Measurements from ENCODE around the gene RNF31.
"Not testable (repeated sequence)": the region's sequence is repeated elsewhere in the genome, so short reads cannot be mapped to it uniquely, and the experiment has no call there.

The RNF31 gene

GRCh38 chr14:24102357-24103048 is 44.8 kb upstream of the RNF31 start:
- no peak for TF ChIP-seq CTCF (IDR thresholded peaks at IDR 0.05; ENCODE audit: insufficient read depth, low read length, missing control alignments)
- CTCF ChIA-PET, result interaction anchor here (0.9 to 1.5 kb wide), 6 partner anchors 8 to 195 kb away, joined by 3 to 10 read pairs (median 3); partner anchors contain the start of gene IRF9
- no peak for DNase-seq (ENCODE audit: low read depth, low spot score)
- POLR2A ChIA-PET, result interaction anchor here (0.7 to 3.0 kb wide), 4 partner anchors 8 to 33 kb away, joined by 3 to 15 read pairs (median 4); partner anchors contain the start of genes DCAF11, NRL and PCK2
- no peak overlapping the region for H3K4me3 ChIP-seq (ENCODE audit: low read depth, low read length)

GRCh38 chr14:24103451-24103850 is 43.8 kb upstream of the RNF31 start:
- POLR2A ChIA-PET, result interaction anchor here (1.4 to 3.0 kb wide), 2 partner anchors 9 to 10 kb away, joined by 4 to 15 read pairs; partner anchors contain the start of genes DCAF11 and PCK2
- H3K4me3 ChIP-seq (ENCODE audit: low read depth, low read length), result no peak overlapping the region
- DNase-seq (ENCODE audit: low read depth, low spot score), result no peak
- CTCF ChIA-PET, result interaction anchor here (1.0 to 7.7 kb wide), 4 partner anchors 9 to 47 kb away, joined by 3 to 164 read pairs (median 8); partner anchors contain the start of gene PCK2
- TF ChIP-seq CTCF (IDR thresholded peaks at IDR 0.05; ENCODE audit: insufficient read depth, low read length, missing control alignments), result no peak

GRCh38 chr14:24105609-24106239 is 41.6 kb upstream of the RNF31 start:
- not testable (repeated sequence) for H3K4me3 ChIP-seq (ENCODE audit: low read depth, low read length); DNase-seq (ENCODE audit: low read depth, low spot score)
- POLR2A ChIA-PET, result interaction anchor here (1.1 to 3.9 kb wide), 3 partner anchors 8 to 11 kb away, joined by 3 to 24 read pairs (median 8); partner anchors contain the start of genes DCAF11, NRL and PCK2
- CTCF ChIA-PET, result interaction anchor here (1.2 to 7.7 kb wide), 6 partner anchors 11 to 202 kb away, joined by 3 to 247 read pairs (median 15); partner anchors contain the start of genes CIDEB, IRF9 and PCK2

- ChIA-PET CTCF (interaction anchor here (1.0 to 7.7 kb wide), 11 partner anchors 11 to 54 kb away, joined by 3 to 247 read pairs (median 19); partner anchors contain the start of genes IRF9, PCK2, PSME1 and PSME2), POLR2A (interaction anchor here (2.1 to 3.9 kb wide), 3 partner anchors 7 to 49 kb away, joined by 8 to 24 read pairs (median 20); partner anchors contain the start of genes DCAF11, NRL and PCK2)
- H3K4me3 ChIP-seq (ENCODE audit: low read depth, low read length), result no peak overlapping the region
- no peak for TF ChIP-seq CTCF (IDR thresholded peaks at IDR 0.05; ENCODE audit: insufficient read depth, low read length, missing control alignments)
- no peak for DNase-seq (ENCODE audit: low read depth, low spot score)
These were observed 40.5 kb upstream of the RNF31 start for GRCh38 chr14:24106672-24107271.

DNA sequence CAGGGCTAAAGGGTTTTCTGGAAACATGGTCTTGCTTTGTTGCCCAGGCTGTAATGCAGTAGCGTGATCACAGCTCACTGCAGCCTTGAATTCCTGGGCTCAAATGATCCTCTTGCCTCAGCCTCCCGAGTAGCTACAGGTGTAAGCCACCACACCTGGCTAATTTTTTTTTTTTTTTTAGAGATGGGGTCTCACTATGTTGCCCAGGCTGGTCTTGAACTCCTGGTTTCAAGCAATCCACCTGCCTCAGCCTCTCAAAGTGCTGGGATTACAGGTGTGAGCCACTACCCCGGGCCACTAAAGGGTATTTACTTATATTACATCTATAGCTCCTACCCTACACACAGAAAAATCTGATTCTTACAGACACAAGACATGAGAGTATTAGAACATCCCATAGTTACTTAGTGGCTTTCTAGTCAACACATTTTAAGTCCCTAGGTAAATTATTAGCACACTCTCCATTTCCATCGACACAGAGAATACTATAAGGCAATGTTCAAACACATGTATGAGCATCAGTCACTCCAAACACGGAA is 38.9 kb upstream of the RNF31 start:
- DNase-seq (ENCODE audit: low read depth, low spot score), result no peak
- ChIA-PET CTCF (interaction anchor here (0.7 to 7.7 kb wide), 24 partner anchors 8 to 200 kb away, joined by 3 to 247 read pairs (median 9); partner anchors contain the start of genes CIDEB, IRF9, PCK2 and PSME1), POLR2A (interaction anchor here (0.6 to 3.9 kb wide), 6 partner anchors 11 to 464 kb away, joined by 3 to 24 read pairs (median 4); partner anchors contain the start of gene PCK2)
- no peak for TF ChIP-seq CTCF (IDR thresholded peaks at IDR 0.05; ENCODE audit: insufficient read depth, low read length, missing control alignments)
- H3K4me3 ChIP-seq (ENCODE audit: low read depth, low read length), result no peak overlapping the region

DNA sequence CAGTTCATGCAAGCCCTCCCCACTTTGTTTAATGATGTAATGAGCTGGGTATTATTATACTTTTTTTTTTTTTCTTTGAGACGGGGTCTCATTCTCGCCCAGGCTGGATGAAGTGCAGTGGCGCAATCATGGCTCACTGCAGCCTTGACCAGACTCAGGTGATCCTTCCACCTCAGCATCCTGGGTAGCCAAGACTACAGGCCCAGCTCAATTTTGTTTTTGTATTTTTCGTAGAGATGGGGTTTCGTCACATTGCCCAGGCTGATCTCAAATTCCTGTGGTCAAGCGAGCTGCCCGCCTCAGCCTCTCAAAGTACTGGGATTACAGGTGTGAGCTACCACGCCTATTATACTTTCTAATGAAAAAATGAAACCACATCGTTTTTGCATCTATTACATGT is 37.2 kb upstream of the RNF31 start:
- H3K4me3 ChIP-seq (ENCODE audit: low read depth, low read length), result no peak overlapping the region
- no peak for TF ChIP-seq CTCF (IDR thresholded peaks at IDR 0.05; ENCODE audit: insufficient read depth, low read length, missing control alignments)
- CTCF ChIA-PET, result interaction anchor here (0.8 to 7.7 kb wide), 13 partner anchors 10 to 187 kb away, joined by 3 to 247 read pairs (median 15); partner anchors contain the start of genes CARMIL3, EMC9, IRF9 and PCK2
- POLR2A ChIA-PET, result no interaction called here
- DNase-seq (ENCODE audit: low read depth, low spot score), result no peak
